H1 (cell line): ENCODE data around the gene PHACTR1. TPM values are rescaled to one million over a fixed set of nuclear protein-coding genes. Genes with fewer than 3 reads are reported as not detected.

Experiments used
- CTCF ChIA-PET: fragments of 300-600 bp; sonication (Branson Sonifier 250); formaldehyde crosslinking; loops from one replicate; lab custom pipeline; 2021; ENCODE audit not compliant: partially characterized antibody; lab: Charles Lee
- POLR2A ChIA-PET: fragments of 300-600 bp; sonication (Branson Sonifier 250); formaldehyde crosslinking; loops from one replicate; lab custom pipeline; 2021; ENCODE audit warnings: inconsistent platforms; ENCODE audit not compliant: partially characterized antibody; lab: Charles Lee
- DNase-seq, 2 experiments: peaks; one replicate each; pipeline versions ENCODE4 v3.0.0 to v3.0.0-alpha.2; 2010 to 2022; ENCODE audit warnings: low spot score in 2 of 2, low read depth in 1 of 2, mixed read lengths in 1 of 2
- FAIRE-seq: peaks from 2 replicates; lab custom pipeline; 2011; peaks lifted over from hg19 to GRCh38; lab: Jason Lieb, UNC
- H2AFZ ChIP-seq: 2 replicates; pipeline ENCODE4 v1.8.1; 2012; ENCODE audit warnings: low read length, inconsistent platforms
- H2AK5ac ChIP-seq: 2 replicates; pipeline ENCODE4 v1.6.1; 2013; ENCODE audit warnings: low read depth, low read length
- H2BK120ac ChIP-seq: replicated peaks from 2 replicates; pipeline ENCODE3; 2013; ENCODE audit warnings: low read depth, low read length, inconsistent platforms
- H2BK12ac ChIP-seq: 2 replicates; pipeline ENCODE4 v1.6.1; 2013; ENCODE audit warnings: low read depth, low read length
- H2BK15ac ChIP-seq: 2 replicates; pipeline ENCODE4 v1.6.1; 2013; ENCODE audit warnings: low read length
- H2BK20ac ChIP-seq: 2 replicates; pipeline ENCODE4 v1.6.1; 2013; ENCODE audit warnings: low read length
- H2BK5ac ChIP-seq: 2 replicates; pipeline ENCODE4 v1.6.1; 2013; ENCODE audit warnings: low read depth, low read length
- H3K14ac ChIP-seq: 2 replicates; pipeline ENCODE4 v1.6.1; 2013; ENCODE audit warnings: inconsistent platforms; ENCODE audit not compliant: insufficient read length
- H3K18ac ChIP-seq: 2 replicates; pipeline ENCODE4 v1.6.1; 2013; ENCODE audit warnings: low read length; ENCODE audit errors: extremely low read depth
- H3K23ac ChIP-seq: 2 replicates; pipeline ENCODE4 v1.6.1; 2013; ENCODE audit warnings: inconsistent platforms; ENCODE audit not compliant: insufficient read length
- H3K23me2 ChIP-seq: 2 replicates; pipeline ENCODE4 v1.6.1; 2013; ENCODE audit warnings: low read depth, low read length
- H3K27ac ChIP-seq: 2 replicates; pipeline ENCODE4 v1.6.1; 2011; ENCODE audit warnings: low read depth, low read length, inconsistent platforms
- H3K27me3 ChIP-seq, 4 experiments: replicated peaks in 1 of 4; 1 replicate in 1 of 4; 2 replicates in 3 of 4; pipeline versions ENCODE4 v1.6.1 to v1.8.1; 2011 to 2013; ENCODE audit warnings: low read length in 3 of 4, mild to moderate bottlenecking in 3 of 4, inconsistent platforms in 2 of 4, mixed read lengths in 2 of 4, moderate library complexity in 1 of 4; ENCODE audit not compliant: control insufficient read depth in 3 of 4, insufficient read depth in 3 of 4; ENCODE audit errors: extremely low read depth in 1 of 4
- H3K36me3 ChIP-seq, 4 experiments: 2 replicates each; pipeline versions ENCODE4 v1.6.1 to v1.8.1; 2011 to 2013; ENCODE audit warnings: mild to moderate bottlenecking in 4 of 4, low read length in 3 of 4, moderate library complexity in 2 of 4, control low read depth in 1 of 4, inconsistent platforms in 1 of 4; ENCODE audit not compliant: insufficient read depth in 4 of 4, control insufficient read depth in 2 of 4
- H3K4ac ChIP-seq: replicated peaks from 2 replicates; pipeline ENCODE3; 2013; ENCODE audit warnings: low read length, low read depth, mixed read lengths, inconsistent platforms; ENCODE audit not compliant: insufficient read length
- H3K4me1 ChIP-seq, 4 experiments: replicated peaks in 1 of 4; 1 replicate in 1 of 4; 2 replicates in 3 of 4; pipeline versions ENCODE4 v1.6.1 to v1.8.1; 2011 to 2013; ENCODE audit warnings: low read length in 3 of 4, inconsistent platforms in 2 of 4, mixed read lengths in 1 of 4; ENCODE audit not compliant: insufficient read depth in 4 of 4, control insufficient read depth in 3 of 4
- H3K4me2 ChIP-seq, 2 experiments: 2 replicates each; pipeline versions ENCODE4 v1.6.1 to v1.8.1; 2011 to 2013; ENCODE audit warnings: low read depth in 2 of 2, low read length in 2 of 2, control low read depth in 1 of 2, inconsistent platforms in 1 of 2, mild to moderate bottlenecking in 1 of 2; ENCODE audit not compliant: insufficient read depth in 1 of 2
- H3K4me3 ChIP-seq, 4 experiments: fragments of 200-600, 300-600 bp in 1 of 4; sonication (generic), shearing (Covaris generic), sonication (Bioruptor Twin) in 1 of 4; 2 replicates each; pipeline versions ENCODE4 v1.5.1 to v1.8.1; 2011 to 2016; ENCODE audit warnings: low read length in 4 of 4, low read depth in 3 of 4, control low read depth in 2 of 4, inconsistent platforms in 2 of 4, mild to moderate bottlenecking in 2 of 4, mixed read lengths in 1 of 4, moderate library complexity in 1 of 4; ENCODE audit not compliant: insufficient read depth in 2 of 4; ENCODE audit errors: extremely low read depth in 1 of 4
- H3K56ac ChIP-seq: replicated peaks from 2 replicates; pipeline ENCODE3; 2013; ENCODE audit warnings: low read depth, mild to moderate bottlenecking, mixed read lengths, low read length, inconsistent platforms; ENCODE audit not compliant: insufficient read length
- H3K79me1 ChIP-seq: 2 replicates; pipeline ENCODE4 v1.6.1; 2013; ENCODE audit warnings: low read depth, low read length, control low read depth
- H3K79me2 ChIP-seq, 2 experiments: 2 replicates each; pipeline versions ENCODE4 v1.6.1 to v1.8.1; 2012 to 2013; ENCODE audit warnings: low read length in 2 of 2, mild to moderate bottlenecking in 2 of 2, inconsistent platforms in 1 of 2; ENCODE audit not compliant: insufficient read depth in 2 of 2, control insufficient read depth in 1 of 2
- H3K9ac ChIP-seq, 4 experiments: replicated peaks in 1 of 4; 1 replicate in 1 of 4; 2 replicates in 3 of 4; pipeline versions ENCODE4 v1.6.1 to v1.8.1; 2011 to 2013; ENCODE audit warnings: low read depth in 3 of 4, low read length in 3 of 4, control low read depth in 2 of 4, mild to moderate bottlenecking in 2 of 4, moderate library complexity in 2 of 4, inconsistent platforms in 1 of 4; ENCODE audit errors: extremely low read depth in 1 of 4
- H3K9me3 ChIP-seq, 2 experiments: 2 replicates each; pipeline versions ENCODE4 v1.6.1 to v1.8.1; 2012 to 2013; ENCODE audit warnings: mild to moderate bottlenecking in 2 of 2, moderate library complexity in 2 of 2, control low read depth in 1 of 2, inconsistent platforms in 1 of 2, low read depth in 1 of 2, low read length in 1 of 2, mixed read lengths in 1 of 2; ENCODE audit not compliant: insufficient read depth in 2 of 2
- H4K20me1 ChIP-seq, 2 experiments: replicated peaks in 1 of 2; 2 replicates each; pipeline versions ENCODE3 to v1.8.1; 2011 to 2013; ENCODE audit warnings: inconsistent platforms in 2 of 2, low read length in 2 of 2, mild to moderate bottlenecking in 1 of 2; ENCODE audit not compliant: insufficient read depth in 2 of 2, control insufficient read depth in 1 of 2
- H4K5ac ChIP-seq: 2 replicates; pipeline ENCODE4 v1.6.1; 2013; ENCODE audit warnings: low read length, low read depth, mixed read lengths, inconsistent platforms; ENCODE audit not compliant: insufficient read length
- H4K8ac ChIP-seq: 2 replicates; pipeline ENCODE4 v1.8.0; 2013; ENCODE audit warnings: mild to moderate bottlenecking, moderate library complexity, low read length, inconsistent platforms; ENCODE audit not compliant: insufficient read depth; ENCODE audit errors: extremely low read depth
- H4K91ac ChIP-seq: replicated peaks from 2 replicates; pipeline ENCODE3; 2013; ENCODE audit warnings: low read length, mixed read lengths, inconsistent platforms; ENCODE audit not compliant: insufficient read length
- CEBPB ChIP-seq: IDR thresholded peaks from 2 replicates; pipeline ENCODE4 v1.6.1; 2012; ENCODE audit warnings: low read depth, low read length
- CHD1 ChIP-seq: IDR thresholded peaks from 2 replicates; pipeline ENCODE4 v1.6.1; 2012; ENCODE audit warnings: low read depth, low read length, improper control_type of control experiment
- CREB1 ChIP-seq: IDR thresholded peaks from 2 replicates; pipeline ENCODE4 v1.6.1; 2012; ENCODE audit warnings: inconsistent platforms
- JUN ChIP-seq: IDR thresholded peaks from 2 replicates; pipeline ENCODE4 v1.6.1; 2011; ENCODE audit warnings: low read depth, mild to moderate bottlenecking, improper control_type of control experiment, low read length
- KDM4A ChIP-seq: IDR thresholded peaks from one replicate; pipeline ENCODE4 v1.7.1; 2012; ENCODE audit warnings: low read depth, mild to moderate bottlenecking, moderate library complexity, low read length, inconsistent platforms; ENCODE audit not compliant: severe bottlenecking
- KDM5A ChIP-seq: fragments of 200-600 bp; IDR thresholded peaks from 2 replicates; pipeline ENCODE4 v1.7.1; 2012; ENCODE audit warnings: mild to moderate bottlenecking, low read length, inconsistent platforms, mixed read lengths
- MAX ChIP-seq: IDR thresholded peaks from 2 replicates; pipeline ENCODE4 v1.6.1; 2012; ENCODE audit warnings: inconsistent platforms
- PHF8 ChIP-seq: fragments of 200-600 bp; sonication (generic); conservative IDR thresholded peaks from 2 replicates; pipeline ENCODE4 v1.7.1; 2012; ENCODE audit warnings: low read depth, mild to moderate bottlenecking, inconsistent platforms, low read length, moderate library complexity
- POLR2A ChIP-seq, 2 experiments: IDR thresholded peaks; 1 replicate in 1 of 2; 2 replicates in 1 of 2; pipeline ENCODE4 v1.6.1; 2011; ENCODE audit warnings: low read depth in 2 of 2, low read length in 2 of 2, mild to moderate bottlenecking in 2 of 2; ENCODE audit errors: control extremely low read depth in 1 of 2
- RAD21 ChIP-seq, 2 experiments: IDR thresholded peaks in 1 of 2; conservative IDR thresholded peaks in 1 of 2; 2 replicates each; pipeline ENCODE4 v1.6.1; 2011; ENCODE audit warnings: low read depth in 2 of 2, low read length in 2 of 2, improper control_type of control experiment in 1 of 2, inconsistent platforms in 1 of 2, mild to moderate bottlenecking in 1 of 2, moderate library complexity in 1 of 2
- RBBP5 ChIP-seq: IDR thresholded peaks from 2 replicates; pipeline ENCODE4 v1.7.1; 2012; ENCODE audit warnings: low read depth, mild to moderate bottlenecking, inconsistent platforms, low read length, moderate library complexity, borderline replicate concordance
- SP2 ChIP-seq: IDR thresholded peaks from 2 replicates; pipeline ENCODE4 v1.6.1; 2012; ENCODE audit warnings: mild to moderate bottlenecking, low read length, inconsistent platforms
- SRF ChIP-seq: IDR thresholded peaks from 2 replicates; pipeline ENCODE4 v1.6.1; 2011; ENCODE audit warnings: mild to moderate bottlenecking, low read depth, low read length, moderate library complexity
- WGBS, 2 experiments: shearing (Covaris generic) in 1 of 2; methylation state at CpG; one replicate each; pipeline versions ENCODE4 v1.1.6 to v1.1.7; 2013 to 2015; ENCODE audit warnings: low lambda C conversion rate in 2 of 2, mixed read lengths in 2 of 2, inconsistent platforms in 1 of 2, low coverage in 1 of 2, missing lambda C conversion rate in 1 of 2; ENCODE audit not compliant: insufficient replicate concordance in 2 of 2, insufficient coverage in 1 of 2, insufficient read length in 1 of 2; ENCODE audit errors: extremely low coverage in 1 of 2, missing lambda C conversion rate in 1 of 2; 5-methylcytosine and 5-hydroxymethylcytosine counted together
- polyA plus RNA-seq, 7 experiments: library from polyadenylated mRNA; depleted of rRNA in 3 of 7; stranded (reverse) in 5 of 7; unstranded in 2 of 7; fragments of >200 nt in 5 of 7; fragments of 200-250 nt in 2 of 7; gene quantifications; 1 replicate in 5 of 7; 2 replicates in 1 of 7; 4 replicates in 1 of 7; pipeline versions ENCODE4 v1.2.1 to v1.2.3, GENCODE V29; 2011 to 2013; ENCODE audit warnings: missing spikeins in 2 of 7, mixed read lengths in 2 of 7
- total RNA-seq: library from RNA; stranded (reverse); fragmentation: NEBNext Ultra II Directional; extraction: Animal tissue kit (Norgen Biotek cat#: 25700); gene quantifications from 2 replicates; pipeline ENCODE4 v1.2.1, GENCODE V29; 2021

PHACTR1 gene
- total and polyA plus RNA-seq, 2 of the 8 experiments (the other 6 are each of a cell fraction or from before 2014, with no cell fraction given): 3.9 to 17.1 TPM

GRCh38 chr6:13025893-13026499, 309.4 kb downstream of the PHACTR1 start:
- Histone ChIP-seq H3K18ac (no peak overlapping the region), H3K56ac (no peak overlapping the region), H2AFZ (no peak overlapping the region), H3K36me3 (no peaks in the 10 kb centered on the region), H3K4me3 (no peak overlapping the region), H3K4me2 (no peak overlapping the region), H2BK5ac (no peak overlapping the region), H2BK12ac (no peak overlapping the region), H2BK15ac (no peak overlapping the region), H2BK20ac (no peak overlapping the region), H3K79me2 (no peaks in the 10 kb centered on the region), H3K9me3 (no peaks in the 10 kb centered on the region), H2AK5ac (no peak overlapping the region), H2BK120ac (no peak overlapping the region), H3K27me3 (no peaks in the 10 kb centered on the region), H4K8ac (no peak overlapping the region), H3K14ac (no peak overlapping the region), H4K20me1 (no peaks in the 10 kb centered on the region), H3K23ac (no peak overlapping the region), H3K23me2 (no peaks in the 10 kb centered on the region), H3K4me1 (peaks cover 0 to 3% (median 0%) of the 10 kb centered on the region in 4 experiments; a peak in 1 of 7 replicates), H3K4ac (no peak overlapping the region), H3K27ac (no peak overlapping the region), H3K9ac (no peak overlapping the region), H3K79me1 (0 out of 2 replicates have a peak, but pooled peaks cover 2% of the 10 kb centered on the region), H4K91ac (no peak overlapping the region), H4K5ac (no peak overlapping the region)
- 86% methylated on average over 5 of the region's 5 CpGs; no CpG with 5 or more reads in 1 of the 2 experiments for WGBS, 2 experiments
- POLR2A ChIA-PET: no interaction called here
- DNase-seq: no peak
- no peak for TF ChIP-seq SRF
- no peak for TF ChIP-seq KDM5A
- TF ChIP-seq CHD1: no peak
- TF ChIP-seq RAD21 (IDR thresholded peaks at IDR 0.05 in 1 of 2, conservative IDR thresholded peaks at IDR 0.05 in 1 of 2; ENCODE audit: low read depth in 2 of 2, low read length in 2 of 2): no peak
- TF ChIP-seq CREB1: no peak
- no peak for TF ChIP-seq PHF8
- no peak for TF ChIP-seq MAX
- no peak for TF ChIP-seq KDM4A
- no peak for TF ChIP-seq RBBP5
- TF ChIP-seq CEBPB: no peak
- no peak for TF ChIP-seq POLR2A (IDR thresholded peaks at IDR 0.05; ENCODE audit: control extremely low read depth in 1 of 2, low read depth in 2 of 2, low read length in 2 of 2)
- TF ChIP-seq JUN: no peak
- TF ChIP-seq SP2: no peak
- no peak for FAIRE-seq
- CTCF ChIA-PET: interaction anchor here (0.7 to 1.1 kb wide), 3 partner anchors 9 to 76 kb away, joined by 3 read pairs; no protein-coding TSS in a partner anchor
